Activated T-cell treated with anti-CD3 and anti-CD28 coated beads for 4 hours (primary cell): ENCODE results near the gene ABHD16B.
"Not testable (repeated sequence)": the region's sequence is repeated elsewhere in the genome, so short reads cannot be mapped to it uniquely, and the experiment has no call there.

Experiments
- DNase-seq: peaks from one replicate; pipeline ENCODE4 v3.0.0-alpha.2; 2020

ABHD16B gene

GRCh38 chr20:63856098-63856511, 5.2 kb upstream of the ABHD16B start:
- DNase-seq: no peak

- DNase-seq: no peak
Measured at GRCh38 chr20:63857764-63858392, 3.4 kb upstream of the ABHD16B start.

GRCh38 chr20:63858393-63859165, 2.7 kb upstream of the ABHD16B start:
- DNase-seq: no peak

DNA sequence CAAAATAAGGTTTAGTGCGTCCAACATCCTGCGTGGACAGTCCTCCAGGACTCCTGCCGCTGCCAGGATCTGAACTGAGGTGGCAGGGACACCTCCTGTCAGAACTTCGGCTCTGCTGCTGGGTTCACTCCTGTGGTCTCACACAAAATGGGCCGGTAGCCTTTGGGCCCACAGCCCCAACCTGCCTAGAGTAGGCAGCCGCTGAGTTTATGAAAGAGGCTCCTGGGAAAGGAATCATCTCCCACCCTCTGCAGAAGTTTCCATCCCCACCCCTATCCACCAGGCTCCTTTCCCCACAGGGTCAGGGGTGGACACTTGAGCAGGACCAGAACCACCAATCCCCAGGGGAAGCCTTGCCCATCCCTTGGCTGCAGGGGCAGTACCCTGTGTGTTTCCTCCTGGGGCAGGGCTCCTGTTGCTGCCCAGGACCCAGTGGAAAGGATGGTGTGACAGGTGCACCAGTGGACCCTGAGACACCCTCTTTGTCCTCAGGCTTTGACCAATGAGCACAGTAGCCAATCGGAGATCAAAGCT, 2.1 kb upstream of the ABHD16B start:
- no peak for DNase-seq

DNA sequence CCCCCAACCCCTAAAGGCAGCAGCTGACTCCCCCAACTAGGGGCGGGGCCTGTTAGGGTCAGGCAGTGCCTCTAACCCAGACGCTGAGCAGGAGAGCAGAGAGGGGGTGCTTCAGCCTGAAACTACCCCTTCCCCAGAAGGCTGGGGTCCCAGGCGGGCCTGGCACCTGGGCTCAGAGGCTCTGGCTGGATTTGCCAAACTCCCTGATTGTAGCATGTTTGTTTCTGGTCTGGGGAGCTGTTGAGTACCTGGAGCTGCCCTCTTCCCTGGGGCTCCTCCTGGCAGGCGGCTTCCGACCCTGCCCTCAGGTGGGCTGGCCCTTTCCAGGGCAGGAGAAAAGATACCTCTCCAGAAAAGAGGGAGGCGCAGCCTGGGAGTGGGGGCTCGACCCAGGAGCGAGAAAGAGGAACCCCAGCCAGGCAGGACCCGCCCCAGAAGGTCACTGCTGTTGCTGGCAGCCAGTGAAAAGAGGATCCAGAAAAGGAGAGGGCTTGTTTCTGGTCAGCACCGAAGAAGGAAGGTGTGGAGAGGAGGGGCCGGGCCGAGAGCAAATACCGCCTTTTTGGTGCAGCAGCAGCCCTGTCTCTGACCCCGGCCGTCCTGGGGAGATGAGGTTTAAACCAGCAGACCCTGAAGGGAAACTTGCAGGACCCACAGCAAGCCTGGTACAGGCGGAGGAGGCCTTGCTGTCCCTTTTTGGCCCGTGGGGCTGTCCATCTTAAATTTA, 810 bp upstream of the ABHD16B start:
- DNase-seq: no peak

DNA sequence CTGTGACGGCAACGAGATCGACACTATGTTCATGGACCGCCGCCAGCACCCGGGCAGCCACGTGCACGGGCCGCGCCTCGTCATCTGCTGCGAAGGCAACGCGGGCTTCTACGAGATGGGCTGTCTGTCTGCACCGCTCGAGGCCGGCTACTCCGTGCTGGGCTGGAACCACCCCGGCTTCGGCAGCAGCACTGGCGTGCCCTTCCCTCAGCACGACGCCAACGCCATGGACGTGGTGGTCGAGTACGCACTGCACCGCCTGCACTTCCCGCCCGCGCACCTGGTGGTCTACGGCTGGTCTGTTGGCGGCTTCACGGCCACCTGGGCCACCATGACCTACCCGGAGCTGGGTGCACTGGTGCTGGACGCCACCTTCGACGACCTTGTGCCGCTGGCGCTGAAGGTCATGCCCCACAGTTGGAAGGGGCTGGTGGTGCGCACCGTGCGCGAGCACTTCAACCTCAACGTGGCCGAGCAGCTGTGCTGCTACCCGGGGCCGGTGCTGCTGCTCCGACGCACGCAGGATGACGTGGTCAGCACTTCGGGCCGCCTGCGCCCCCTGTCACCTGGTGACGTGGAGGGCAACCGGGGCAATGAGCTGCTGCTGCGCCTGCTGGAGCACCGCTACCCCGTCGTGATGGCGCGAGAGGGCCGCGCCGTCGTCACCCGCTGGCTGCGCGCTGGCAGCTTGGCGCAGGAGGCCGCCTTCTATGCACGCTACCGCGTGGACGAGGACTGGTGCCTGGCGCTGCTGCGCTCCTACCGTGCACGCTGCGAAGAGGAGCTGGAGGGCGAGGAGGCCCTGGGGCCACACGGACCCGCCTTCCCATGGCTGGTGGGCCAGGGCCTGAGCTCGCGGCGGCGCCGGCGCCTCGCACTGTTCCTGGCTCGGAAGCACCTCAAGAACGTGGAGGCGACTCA, 943 bp downstream of the ABHD16B start:
- DNase-seq: no peak

- DNase-seq: no peak
Measured at GRCh38 chr20:63863021-63863797, 1.9 kb downstream of the ABHD16B start.

- peak; percentile 49 for DNase-seq
Measured at GRCh38 chr20:63863798-63864544, 2.7 kb downstream of the ABHD16B start.

DNA sequence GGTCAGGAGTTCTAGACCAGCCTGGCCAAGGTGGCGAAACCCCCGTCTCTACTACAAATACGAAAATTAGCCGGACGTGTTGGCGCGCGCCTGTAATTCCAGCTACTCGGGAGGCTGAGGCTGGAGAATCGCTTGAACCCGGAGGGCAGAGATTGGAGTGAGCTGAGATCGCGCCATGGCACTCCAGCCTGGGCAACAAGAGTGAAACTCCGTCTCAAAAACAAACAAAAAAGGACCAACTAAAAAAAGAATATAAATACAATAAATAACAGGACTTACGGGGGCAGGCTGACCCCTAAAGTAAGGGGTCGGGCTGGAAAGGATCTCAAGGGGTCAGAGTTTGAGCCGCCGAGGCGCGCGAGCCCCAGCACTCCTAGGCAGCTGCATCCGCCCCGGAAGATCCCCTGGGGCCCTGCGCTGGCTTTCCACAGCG, 3.3 kb downstream of the ABHD16B start:
- no peak for DNase-seq

DNA sequence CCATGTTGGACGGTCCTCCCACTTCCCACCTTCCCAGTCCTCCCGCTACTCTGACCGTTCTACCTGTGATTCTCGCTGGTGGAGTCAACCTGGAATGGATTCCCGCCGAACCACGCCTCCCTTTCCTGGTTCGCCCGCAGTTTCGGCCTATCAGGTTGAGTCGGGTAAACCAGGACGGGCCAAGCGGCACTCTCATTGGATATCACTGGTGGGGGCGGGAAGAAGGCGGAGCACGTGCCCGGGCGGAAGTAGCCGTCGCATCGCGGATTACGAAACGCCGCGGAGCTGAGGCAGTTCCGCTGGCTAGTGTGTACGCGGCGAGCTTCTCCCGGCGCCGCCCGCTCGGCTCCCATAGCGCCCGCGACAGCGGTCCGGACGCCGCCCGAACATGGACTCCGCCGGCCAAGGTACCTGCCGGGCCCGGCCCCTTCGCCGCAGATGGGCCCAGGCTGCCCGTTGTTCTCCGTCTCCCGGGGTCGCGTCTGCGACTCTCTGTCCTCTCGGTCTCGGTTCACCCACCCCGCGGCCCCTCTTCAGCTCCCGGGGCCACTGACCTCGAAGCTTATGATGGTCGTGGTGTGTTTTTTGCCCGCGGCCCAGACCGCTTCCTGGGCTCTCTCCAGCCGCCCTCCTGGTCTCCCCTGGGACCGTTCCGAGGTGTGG, 3.8 kb downstream of the ABHD16B start, which contains the start of gene TPD52L2:
TPD52L2 (plus strand) TSS at position 293 of the 663 bp plus-strand sequence; CDS start at position 389, 96 bp downstream.
- DNase-seq: peak; percentile 95

- DNase-seq: not testable (repeated sequence)
Measured at GRCh38 chr20:63867042-63867441, 5.7 kb downstream of the ABHD16B start.

- no peak for DNase-seq
Measured at GRCh38 chr20:63868264-63868663, 7.0 kb downstream of the ABHD16B start.

GRCh38 chr20:63873477-63873971, 12.2 kb downstream of the ABHD16B start:
- no peak for DNase-seq

DNA sequence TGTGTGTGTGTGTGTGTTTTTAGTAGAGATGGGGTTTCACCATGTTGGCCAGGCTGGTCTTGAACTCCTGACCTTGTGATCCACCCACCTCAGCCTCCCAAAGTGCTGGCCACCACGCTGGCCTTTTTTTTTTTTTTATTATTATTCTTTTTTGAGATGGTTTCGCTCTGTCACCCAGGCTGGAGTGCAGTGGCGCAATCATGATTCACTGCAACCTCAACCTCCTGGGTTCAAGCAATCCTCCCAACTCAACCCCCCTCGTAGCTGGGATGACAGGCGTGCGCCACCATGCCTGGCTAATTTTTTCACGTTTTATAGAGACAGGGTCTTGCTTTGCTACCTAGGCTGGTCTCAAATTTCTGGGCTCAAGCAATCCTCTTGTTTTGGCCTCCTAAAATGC, 12.9 kb downstream of the ABHD16B start:
- not testable (repeated sequence) for DNase-seq

DNA sequence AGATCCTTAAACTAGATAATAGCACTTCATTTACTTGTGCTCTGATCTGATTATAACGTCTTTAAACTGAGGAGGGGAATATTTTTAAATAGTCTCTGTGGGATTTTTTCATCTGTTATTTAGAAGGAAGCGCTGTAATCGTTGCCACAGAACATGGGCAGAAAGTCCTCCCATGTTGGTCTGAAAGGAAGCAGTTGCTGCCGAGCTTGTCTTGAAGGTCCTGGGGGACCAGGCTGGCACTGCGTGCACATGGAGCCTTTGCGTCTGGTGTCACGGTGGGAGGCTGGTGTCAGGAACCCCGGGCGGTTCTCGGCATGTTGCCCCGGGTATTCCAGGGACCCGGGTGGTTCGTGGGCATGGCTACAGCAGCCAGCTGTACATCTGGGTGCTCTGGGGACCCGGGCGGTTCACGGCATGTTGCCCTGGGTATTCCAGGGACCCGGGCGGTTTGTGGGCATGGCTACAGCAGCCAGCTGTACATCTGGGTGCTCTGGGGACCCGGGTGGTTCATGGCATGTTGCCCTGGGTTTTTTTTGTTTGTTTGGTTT, 15.3 kb downstream of the ABHD16B start:
- DNase-seq: no peak

DNA sequence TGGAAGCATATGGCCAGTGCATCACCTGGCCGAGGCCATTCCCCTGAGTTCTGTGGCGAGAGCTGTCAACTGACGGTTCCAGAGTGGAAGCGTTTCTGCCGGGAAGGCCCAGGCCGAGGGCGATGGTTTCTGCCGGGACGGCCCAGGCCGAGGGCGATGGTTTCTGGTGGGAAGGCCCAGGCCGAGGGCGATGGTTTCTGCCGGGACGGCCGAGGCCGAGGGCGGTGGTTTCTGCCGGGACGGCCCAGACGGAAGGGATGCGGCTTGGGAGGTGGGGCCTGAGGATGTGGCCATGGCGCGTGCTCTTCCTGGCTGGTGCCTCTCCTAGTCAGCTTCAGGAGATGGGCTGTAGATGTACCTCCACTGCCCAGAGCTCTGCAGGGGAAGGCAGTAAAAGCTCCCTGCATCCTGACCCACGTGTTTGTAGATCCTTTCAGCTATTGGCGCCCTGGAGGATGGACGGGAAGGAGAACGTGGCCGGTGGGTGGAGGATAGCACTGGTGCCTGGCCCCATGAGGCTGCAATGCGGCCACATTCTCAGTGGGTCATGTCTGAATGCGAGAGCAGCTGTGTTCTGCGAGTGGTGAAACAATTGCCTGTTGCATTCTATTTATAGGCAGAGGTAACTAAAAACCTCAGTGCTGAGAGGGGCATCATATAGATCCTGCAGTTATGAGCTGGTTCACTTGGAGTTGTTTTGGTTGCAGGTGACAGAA, 16.6 kb downstream of the ABHD16B start:
- DNase-seq: no peak

DNA sequence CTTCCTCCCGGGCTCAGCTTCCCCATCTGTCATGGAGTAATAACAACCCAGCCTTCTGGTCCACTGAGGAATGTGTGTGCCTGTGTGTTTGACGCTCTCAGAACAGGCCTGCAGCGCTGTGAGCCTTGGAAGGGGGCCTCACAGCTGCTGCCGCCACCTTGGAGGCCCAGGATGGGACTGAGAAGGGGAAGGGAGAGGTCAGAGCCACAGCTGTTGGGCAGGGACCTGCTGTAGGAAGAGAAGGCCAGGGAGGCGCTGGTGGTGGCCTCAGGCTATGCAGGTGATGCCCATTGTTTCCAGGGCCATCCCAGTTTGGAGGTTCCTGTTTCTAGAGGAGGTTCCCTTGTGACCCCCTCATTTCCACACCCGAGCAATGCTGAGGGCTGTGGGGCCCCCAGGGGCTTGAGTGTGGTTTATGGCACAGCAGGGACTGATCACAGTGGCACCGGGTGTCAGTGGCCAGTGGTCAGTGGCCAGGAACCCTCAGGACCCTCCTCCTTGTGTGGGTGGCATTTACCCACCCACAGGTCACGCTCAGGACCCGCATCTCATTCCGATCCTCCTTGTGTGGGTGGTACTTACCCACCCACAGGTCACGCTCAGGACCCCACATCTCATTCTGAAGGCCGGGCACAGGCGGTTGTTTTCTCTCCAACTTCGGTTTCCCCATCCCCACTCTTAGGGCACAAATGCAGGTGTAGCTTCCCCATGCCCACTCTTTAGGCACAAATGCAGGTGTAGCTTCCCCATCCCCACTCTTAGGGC, 17.8 kb downstream of the ABHD16B start:
- DNase-seq: no peak

DNA sequence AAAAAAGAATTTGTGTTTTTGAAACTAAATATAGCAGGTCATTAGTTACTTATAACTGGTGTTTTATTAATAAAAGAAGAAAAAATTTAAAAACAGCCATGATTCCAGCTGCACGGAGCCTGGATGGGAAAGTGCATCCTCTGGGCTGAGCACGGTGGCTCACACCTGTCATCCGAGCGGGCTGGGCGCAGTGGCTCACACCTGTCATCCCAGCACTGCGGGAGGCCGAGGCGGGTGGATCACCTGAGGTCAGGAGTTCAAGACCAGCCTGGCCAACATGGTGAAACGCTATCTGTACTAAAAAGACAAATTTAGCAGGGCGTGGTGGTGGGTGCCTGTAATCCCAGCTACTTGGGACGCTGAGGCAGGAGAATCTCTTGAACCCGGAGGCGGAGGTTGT, 19.6 kb downstream of the ABHD16B start:
- not testable (repeated sequence) for DNase-seq
